ENCODE measurements around the gene LINGO3.

DNA sequence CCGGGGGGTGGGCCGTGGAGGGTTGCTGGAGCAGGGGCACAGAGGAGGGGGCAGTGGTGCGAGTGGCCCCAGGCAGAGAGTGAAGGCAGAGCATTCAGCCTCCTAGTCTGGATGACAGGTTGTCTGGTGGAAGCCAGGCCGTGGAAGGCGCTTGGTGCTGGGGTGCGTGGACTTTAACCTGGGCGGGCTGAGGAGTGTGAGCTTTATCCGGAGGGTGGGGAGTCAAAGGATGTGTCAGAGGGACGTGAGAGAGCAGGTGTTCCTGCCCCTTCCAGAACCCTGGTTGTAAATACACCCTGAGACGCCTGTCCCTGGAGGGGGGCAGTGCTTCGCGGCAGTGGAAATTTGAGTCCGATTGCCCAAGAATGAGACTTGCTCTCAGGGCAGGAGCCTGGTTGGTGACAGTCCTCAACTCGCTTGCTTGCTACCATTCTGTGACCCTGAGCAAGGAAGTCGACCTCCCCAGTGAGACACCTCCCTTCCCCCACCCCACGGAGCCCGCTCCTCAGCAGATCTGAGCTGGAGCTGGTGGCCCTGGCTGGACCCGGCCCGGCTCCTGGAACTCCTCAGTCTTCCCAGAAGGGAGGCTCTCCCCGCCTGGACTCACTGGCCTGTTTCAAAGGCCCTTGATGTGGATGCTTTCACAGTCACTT, 22.8 kb upstream of the LINGO3 start:
- TF ChIP-seq, protein P1, sequence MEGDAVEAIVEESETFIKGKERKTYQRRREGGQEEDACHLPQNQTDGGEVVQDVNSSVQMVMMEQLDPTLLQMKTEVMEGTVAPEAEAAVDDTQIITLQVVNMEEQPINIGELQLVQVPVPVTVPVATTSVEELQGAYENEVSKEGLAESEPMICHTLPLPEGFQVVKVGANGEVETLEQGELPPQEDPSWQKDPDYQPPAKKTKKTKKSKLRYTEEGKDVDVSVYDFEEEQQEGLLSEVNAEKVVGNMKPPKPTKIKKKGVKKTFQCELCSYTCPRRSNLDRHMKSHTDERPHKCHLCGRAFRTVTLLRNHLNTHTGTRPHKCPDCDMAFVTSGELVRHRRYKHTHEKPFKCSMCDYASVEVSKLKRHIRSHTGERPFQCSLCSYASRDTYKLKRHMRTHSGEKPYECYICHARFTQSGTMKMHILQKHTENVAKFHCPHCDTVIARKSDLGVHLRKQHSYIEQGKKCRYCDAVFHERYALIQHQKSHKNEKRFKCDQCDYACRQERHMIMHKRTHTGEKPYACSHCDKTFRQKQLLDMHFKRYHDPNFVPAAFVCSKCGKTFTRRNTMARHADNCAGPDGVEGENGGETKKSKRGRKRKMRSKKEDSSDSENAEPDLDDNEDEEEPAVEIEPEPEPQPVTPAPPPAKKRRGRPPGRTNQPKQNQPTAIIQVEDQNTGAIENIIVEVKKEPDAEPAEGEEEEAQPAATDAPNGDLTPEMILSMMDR (conservative IDR thresholded peaks at IDR 0.05; ENCODE audit: low read depth in 2 of 2) = no peak
- TF ChIP-seq POLR2AphosphoS5 (IDR thresholded peaks at IDR 0.05; ENCODE audit: low read depth) (no peak), EZH2 (IDR thresholded peaks at IDR 0.05; ENCODE audit: low read depth, unreplicated experiment) (no peak)
- TF ChIP-seq, protein P2, sequence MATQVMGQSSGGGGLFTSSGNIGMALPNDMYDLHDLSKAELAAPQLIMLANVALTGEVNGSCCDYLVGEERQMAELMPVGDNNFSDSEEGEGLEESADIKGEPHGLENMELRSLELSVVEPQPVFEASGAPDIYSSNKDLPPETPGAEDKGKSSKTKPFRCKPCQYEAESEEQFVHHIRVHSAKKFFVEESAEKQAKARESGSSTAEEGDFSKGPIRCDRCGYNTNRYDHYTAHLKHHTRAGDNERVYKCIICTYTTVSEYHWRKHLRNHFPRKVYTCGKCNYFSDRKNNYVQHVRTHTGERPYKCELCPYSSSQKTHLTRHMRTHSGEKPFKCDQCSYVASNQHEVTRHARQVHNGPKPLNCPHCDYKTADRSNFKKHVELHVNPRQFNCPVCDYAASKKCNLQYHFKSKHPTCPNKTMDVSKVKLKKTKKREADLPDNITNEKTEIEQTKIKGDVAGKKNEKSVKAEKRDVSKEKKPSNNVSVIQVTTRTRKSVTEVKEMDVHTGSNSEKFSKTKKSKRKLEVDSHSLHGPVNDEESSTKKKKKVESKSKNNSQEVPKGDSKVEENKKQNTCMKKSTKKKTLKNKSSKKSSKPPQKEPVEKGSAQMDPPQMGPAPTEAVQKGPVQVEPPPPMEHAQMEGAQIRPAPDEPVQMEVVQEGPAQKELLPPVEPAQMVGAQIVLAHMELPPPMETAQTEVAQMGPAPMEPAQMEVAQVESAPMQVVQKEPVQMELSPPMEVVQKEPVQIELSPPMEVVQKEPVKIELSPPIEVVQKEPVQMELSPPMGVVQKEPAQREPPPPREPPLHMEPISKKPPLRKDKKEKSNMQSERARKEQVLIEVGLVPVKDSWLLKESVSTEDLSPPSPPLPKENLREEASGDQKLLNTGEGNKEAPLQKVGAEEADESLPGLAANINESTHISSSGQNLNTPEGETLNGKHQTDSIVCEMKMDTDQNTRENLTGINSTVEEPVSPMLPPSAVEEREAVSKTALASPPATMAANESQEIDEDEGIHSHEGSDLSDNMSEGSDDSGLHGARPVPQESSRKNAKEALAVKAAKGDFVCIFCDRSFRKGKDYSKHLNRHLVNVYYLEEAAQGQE (IDR thresholded peaks at IDR 0.05; ENCODE audit: unreplicated experiment) = no peak

All from GM23338 (cell line).